Ascending aorta (tissue), 2 donors: ENCODE results near the gene DQX1. TPM values are rescaled to one million over a fixed set of nuclear protein-coding genes. Genes with fewer than 3 reads are reported as not detected.

ENCODE experiments used
- DNase-seq, 2 donors: peaks; one replicate each; pipeline ENCODE4 v3.0.0-alpha.2; 2019; ENCODE audit warnings: low spot score in 2 of 2
- H3K27ac ChIP-seq, 2 donors: fragments of 200-600 bp; sonication (generic); one replicate each; pipeline ENCODE4 v1.5.1; 2016 to 2017; ENCODE audit warnings: mild to moderate bottlenecking in 1 of 2
- H3K27me3 ChIP-seq: fragments of 200-600 bp; sonication (generic); one replicate; pipeline ENCODE4 v1.5.1; 2017
- H3K36me3 ChIP-seq, 2 donors: fragments of 200-600 bp; sonication (generic); one replicate each; pipeline ENCODE4 v1.5.1; 2016
- H3K4me1 ChIP-seq, 2 donors: fragments of 200-600 bp; sonication (generic); one replicate each; pipeline ENCODE4 v1.5.1; 2016 to 2017; ENCODE audit warnings: mild to moderate bottlenecking in 1 of 2
- H3K4me3 ChIP-seq, 2 donors: fragments of 200-600 bp; sonication (generic); one replicate each; pipeline ENCODE4 v1.5.1; 2016 to 2017; ENCODE audit warnings: mild to moderate bottlenecking in 1 of 2
- H3K9me3 ChIP-seq, 2 donors: fragments of 200-600 bp; sonication (generic); one replicate each; pipeline ENCODE4 v1.5.1; 2016
- intact Hi-C: fragments of 100-400 bp; cut with DNase I; formaldehyde crosslinking; loops from one replicate; pipeline ENCODE4 v1.15.1; 2023
- total RNA-seq: library from RNA; depleted of rRNA; stranded (reverse); fragments of >200 nt; gene quantifications from one replicate; pipeline ENCODE4 v1.1.0, GENCODE V29; 2016
- TF ChIP-seq, protein P1 (sequence below), 3 experiments: fragments of 200-600 bp in 2 of 3; fragments of 450-650 bp in 1 of 3; sonication (generic) in 2 of 3; IDR thresholded peaks; one replicate each; pipeline ENCODE4 v1.5.1; 2016 to 2019; ENCODE audit warnings: antibody characterized with exemption in 3 of 3, mild to moderate bottlenecking in 1 of 3, moderate library complexity in 1 of 3

The DQX1 gene
- total RNA-seq, 1 donor from 2014 or later, result not detected

DNA sequence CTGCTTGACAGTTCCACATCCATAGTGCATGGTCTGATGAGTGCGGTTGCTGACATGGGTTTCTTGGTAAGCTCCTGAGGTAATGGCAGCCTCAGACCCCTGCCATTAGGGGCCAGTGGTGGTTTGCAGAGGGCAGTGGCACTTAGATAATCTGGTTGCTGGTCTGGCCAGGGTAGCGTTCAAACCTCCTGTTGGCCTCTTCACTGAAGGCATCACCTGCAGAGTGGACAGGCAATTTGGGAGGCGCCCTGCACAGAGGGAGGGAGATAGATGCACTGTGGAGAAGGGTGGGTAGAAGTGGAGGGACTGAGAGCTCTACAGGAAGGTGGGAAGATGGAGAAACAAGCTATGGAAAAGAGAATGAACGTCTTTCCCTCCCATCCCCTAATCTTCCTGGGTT lies 7.4 kb upstream of the DQX1 start:
- Histone ChIP-seq H3K36me3 (peaks cover 0 to 19% of the 10 kb centered on the region in 2 donors), H3K9me3 (no peaks in the 10 kb centered on the region), H3K27me3 (no peaks in the 10 kb centered on the region), H3K4me3 (no peak overlapping the region), H3K27ac (no peak overlapping the region), H3K4me1 (peaks cover 11 to 19% of the 10 kb centered on the region in 2 donors)
- intact Hi-C loops, result loop anchor here (5.0 kb wide), 1 partner anchor 119 kb away; the partner anchor contains the start of gene SEMA4F
- DNase-seq, result no peak
- TF ChIP-seq, protein P1, sequence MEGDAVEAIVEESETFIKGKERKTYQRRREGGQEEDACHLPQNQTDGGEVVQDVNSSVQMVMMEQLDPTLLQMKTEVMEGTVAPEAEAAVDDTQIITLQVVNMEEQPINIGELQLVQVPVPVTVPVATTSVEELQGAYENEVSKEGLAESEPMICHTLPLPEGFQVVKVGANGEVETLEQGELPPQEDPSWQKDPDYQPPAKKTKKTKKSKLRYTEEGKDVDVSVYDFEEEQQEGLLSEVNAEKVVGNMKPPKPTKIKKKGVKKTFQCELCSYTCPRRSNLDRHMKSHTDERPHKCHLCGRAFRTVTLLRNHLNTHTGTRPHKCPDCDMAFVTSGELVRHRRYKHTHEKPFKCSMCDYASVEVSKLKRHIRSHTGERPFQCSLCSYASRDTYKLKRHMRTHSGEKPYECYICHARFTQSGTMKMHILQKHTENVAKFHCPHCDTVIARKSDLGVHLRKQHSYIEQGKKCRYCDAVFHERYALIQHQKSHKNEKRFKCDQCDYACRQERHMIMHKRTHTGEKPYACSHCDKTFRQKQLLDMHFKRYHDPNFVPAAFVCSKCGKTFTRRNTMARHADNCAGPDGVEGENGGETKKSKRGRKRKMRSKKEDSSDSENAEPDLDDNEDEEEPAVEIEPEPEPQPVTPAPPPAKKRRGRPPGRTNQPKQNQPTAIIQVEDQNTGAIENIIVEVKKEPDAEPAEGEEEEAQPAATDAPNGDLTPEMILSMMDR (IDR thresholded peaks at IDR 0.05), result no peak

DNA sequence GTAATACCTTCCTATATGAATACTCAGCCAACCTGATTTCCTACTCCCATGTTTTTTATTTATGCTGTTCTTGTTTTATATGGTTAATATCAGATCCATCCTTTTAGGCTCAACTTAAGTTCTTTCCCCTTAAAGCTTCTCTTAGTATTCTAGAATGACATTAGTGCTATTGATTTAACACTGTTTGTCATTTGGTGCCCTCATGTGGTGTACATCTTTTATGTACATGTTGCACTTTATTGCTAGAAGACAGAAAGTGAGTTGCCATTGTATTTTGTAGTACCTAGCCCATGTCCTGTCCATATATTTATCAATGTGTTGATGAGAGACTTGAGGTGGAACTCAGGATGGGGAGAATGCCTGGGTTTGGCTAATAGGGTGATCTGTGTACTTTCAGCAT lies 6.2 kb upstream of the DQX1 start:
- no peaks in the 10 kb centered on the region for H3K27me3 ChIP-seq
- intact Hi-C loops, result loop anchor here (5.0 kb wide), 1 partner anchor 120 kb away; the partner anchor contains the start of gene SEMA4F
- H3K27ac ChIP-seq, result no peak overlapping the region
- H3K9me3 ChIP-seq, result no peaks in the 10 kb centered on the region
- DNase-seq, result no peak
- H3K4me1 ChIP-seq, result peaks cover 13 to 21% of the 10 kb centered on the region in 2 donors
- TF ChIP-seq, protein P1 (IDR thresholded peaks at IDR 0.05), result no peak
- H3K4me3 ChIP-seq, result no peak overlapping the region
- peaks cover 4 to 27% of the 10 kb centered on the region in 2 donors for H3K36me3 ChIP-seq

DNA sequence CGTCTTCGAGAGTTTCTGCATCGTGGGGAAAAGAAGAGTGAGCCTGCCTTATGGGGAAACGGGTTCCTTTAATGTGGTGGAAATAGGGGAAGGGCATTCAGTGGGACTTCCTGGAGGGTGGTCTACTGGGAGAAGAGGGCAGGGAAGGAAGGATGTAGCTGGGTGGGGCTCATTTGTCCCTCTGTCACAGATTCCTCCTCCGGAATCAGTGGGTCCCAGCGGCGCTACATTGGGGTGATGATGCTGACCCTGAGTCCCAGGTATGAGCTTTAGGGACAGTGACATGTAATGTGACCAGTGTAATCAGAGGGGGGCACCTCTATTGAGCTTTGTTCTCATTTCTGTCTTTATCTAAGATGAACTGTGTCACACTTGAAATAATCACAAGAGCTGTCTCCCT lies 5.6 kb upstream of the DQX1 start:
- DNase-seq, result no peak
- Histone ChIP-seq H3K4me3 (no peak overlapping the region), H3K27ac (peak overlapping the region in 1 of 2 donors; percentile 79), H3K36me3 (peaks cover 9 to 33% of the 10 kb centered on the region in 2 donors), H3K4me1 (peaks cover 13 to 21% of the 10 kb centered on the region in 2 donors), H3K27me3 (no peaks in the 10 kb centered on the region), H3K9me3 (no peaks in the 10 kb centered on the region)
- intact Hi-C loops, result loop anchor here (5.0 kb wide), 1 partner anchor 121 kb away; the partner anchor contains the start of gene SEMA4F
- TF ChIP-seq, protein P1 (IDR thresholded peaks at IDR 0.05), result no peak

DNA sequence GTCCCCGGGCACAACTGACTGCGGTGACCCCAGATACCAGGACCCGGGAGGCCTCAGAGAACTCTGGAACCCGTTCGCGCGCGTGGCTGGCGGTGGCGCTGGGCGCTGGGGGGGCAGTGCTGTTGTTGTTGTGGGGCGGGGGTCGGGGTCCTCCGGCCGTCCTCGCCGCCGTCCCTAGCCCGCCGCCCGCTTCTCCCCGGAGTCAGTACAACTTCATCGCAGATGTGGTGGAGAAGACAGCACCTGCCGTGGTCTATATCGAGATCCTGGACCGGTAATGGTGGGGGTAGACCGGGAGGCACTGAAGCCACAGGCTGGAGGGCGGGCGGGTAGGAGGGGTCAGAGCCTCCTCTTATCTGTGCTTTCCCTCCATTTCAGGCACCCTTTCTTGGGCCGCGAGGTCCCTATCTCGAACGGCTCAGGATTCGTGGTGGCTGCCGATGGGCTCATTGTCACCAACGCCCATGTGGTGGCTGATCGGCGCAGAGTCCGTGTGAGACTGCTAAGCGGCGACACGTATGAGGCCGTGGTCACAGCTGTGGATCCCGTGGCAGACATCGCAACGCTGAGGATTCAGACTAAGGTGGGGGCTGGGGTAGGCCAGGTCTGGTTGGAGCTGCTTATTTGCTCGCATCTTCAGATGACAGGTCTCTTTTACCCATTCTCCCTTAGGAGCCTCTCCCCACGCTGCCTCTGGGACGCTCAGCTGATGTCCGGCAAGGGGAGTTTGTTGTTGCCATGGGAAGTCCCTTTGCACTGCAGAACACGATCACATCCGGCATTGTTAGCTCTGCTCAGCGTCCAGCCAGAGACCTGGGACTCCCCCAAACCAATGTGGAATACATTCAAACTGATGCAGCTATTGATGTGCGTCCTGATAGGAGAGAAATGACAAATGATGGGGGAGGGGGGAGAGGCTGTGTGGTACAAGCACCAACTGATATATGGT lies 4.5 kb upstream of the DQX1 start:
- Histone ChIP-seq H3K27ac (peak overlapping the region; percentile 79 to 84), H3K4me3 (peak overlapping the region; percentile 78 to 85), H3K27me3 (no peaks in the 10 kb centered on the region), H3K9me3 (no peaks in the 10 kb centered on the region), H3K36me3 (peaks cover 15 to 43% of the 10 kb centered on the region in 2 donors), H3K4me1 (peaks cover 13 to 21% of the 10 kb centered on the region in 2 donors)
- TF ChIP-seq, protein P1 (IDR thresholded peaks at IDR 0.05), result no peak
- intact Hi-C loops, result loop anchor here (1.0 to 5.0 kb wide), 2 partner anchors 57 to 122 kb away; partner anchors contain the start of gene SEMA4F
- DNase-seq, result no peak

DNA sequence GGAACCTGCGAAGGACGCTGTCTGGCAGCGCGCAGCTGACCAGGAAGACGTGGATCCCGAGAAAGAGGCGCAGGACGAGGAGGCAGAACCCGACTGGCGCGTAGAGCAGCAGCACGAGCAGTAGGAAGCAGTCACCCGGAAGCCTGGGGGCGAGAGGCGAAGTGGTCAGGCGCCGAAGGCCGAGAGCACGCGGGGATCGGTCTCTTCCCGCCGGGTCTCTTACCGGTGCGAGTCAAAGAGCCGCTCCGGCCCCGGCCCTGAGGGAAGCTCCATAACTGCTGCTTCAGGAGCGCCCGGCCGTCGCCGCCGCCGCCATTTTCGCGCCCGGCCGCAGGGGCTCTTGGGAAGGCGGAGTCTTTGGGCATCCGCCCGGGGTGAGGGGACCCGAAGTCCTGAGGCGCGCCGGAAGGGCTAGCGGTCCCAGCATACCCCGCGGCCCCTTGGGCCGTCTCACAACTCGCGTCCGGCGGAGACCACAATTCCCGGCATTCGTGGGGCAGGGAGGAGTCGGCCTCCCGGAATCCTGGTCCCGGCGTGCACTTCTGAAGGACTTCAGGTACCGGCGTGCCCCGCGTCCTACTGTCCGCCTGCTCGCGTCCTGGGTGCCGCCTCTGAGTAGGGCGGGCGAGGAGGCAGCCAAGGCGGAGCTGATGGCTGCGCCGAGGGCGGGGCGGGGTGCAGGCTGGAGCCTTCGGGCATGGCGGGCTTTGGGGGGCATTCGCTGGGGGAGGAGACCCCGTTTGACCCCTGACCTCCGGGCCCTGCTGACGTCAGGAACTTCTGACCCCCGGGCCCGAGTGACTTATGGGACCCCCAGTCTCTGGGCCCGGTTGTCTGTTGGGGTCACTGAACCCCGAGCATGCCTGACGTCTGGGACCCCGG lies 3.6 kb upstream of the DQX1 start, which contains the start of the genes AUP1 and HTRA2:
Gene AUP1, minus strand, starts transcription at position 350 of the 882 bp plus-strand sequence. Its CDS starts 77 bp downstream, at position 273.
Gene HTRA2, plus strand, starts transcription at position 577 of the 882 bp plus-strand sequence. Its CDS starts 74 bp downstream, at position 651.
- Histone ChIP-seq H3K27ac (peak within 1 kb of the TSS; percentile 84 to 88), H3K36me3 (peaks cover 15 to 43% of the 10 kb centered on the region in 2 donors), H3K27me3 (no peaks in the 10 kb centered on the region), H3K9me3 (no peaks in the 10 kb centered on the region), H3K4me1 (peaks cover 13 to 21% of the 10 kb centered on the region in 2 donors), H3K4me3 (peak within 1 kb of the TSS; percentile 78 to 85)
- TF ChIP-seq, protein P1 (IDR thresholded peaks at IDR 0.05), result peak in 1 of 3 experiments; percentile 18
- DNase-seq, result peak; percentile 95 to 99
- intact Hi-C loops, result loop anchor here (1.0 to 5.0 kb wide), 6 partner anchors 22 to 123 kb away; partner anchors contain the start of genes DOK1, PCGF1, SEMA4F and TTC31
